GM12864 (cell line): Measurements from ENCODE around the gene ASF1B.

Experiments used
- DNase-seq: peaks from one replicate; pipeline ENCODE4 v3.0.0-alpha.2; 2011; ENCODE audit warnings: low read depth
- H3K4me3 ChIP-seq: 2 replicates; pipeline ENCODE4 v1.5.1; 2011; ENCODE audit warnings: mild to moderate bottlenecking, low read depth, low read length, control low read depth
- CTCF ChIP-seq: IDR thresholded peaks from 2 replicates; pipeline ENCODE4 v1.5.1; 2011; ENCODE audit warnings: low read depth, mild to moderate bottlenecking, moderate library complexity, low read length, control low read depth, inconsistent platforms; ENCODE audit errors: missing control alignments

The ASF1B gene

DNA sequence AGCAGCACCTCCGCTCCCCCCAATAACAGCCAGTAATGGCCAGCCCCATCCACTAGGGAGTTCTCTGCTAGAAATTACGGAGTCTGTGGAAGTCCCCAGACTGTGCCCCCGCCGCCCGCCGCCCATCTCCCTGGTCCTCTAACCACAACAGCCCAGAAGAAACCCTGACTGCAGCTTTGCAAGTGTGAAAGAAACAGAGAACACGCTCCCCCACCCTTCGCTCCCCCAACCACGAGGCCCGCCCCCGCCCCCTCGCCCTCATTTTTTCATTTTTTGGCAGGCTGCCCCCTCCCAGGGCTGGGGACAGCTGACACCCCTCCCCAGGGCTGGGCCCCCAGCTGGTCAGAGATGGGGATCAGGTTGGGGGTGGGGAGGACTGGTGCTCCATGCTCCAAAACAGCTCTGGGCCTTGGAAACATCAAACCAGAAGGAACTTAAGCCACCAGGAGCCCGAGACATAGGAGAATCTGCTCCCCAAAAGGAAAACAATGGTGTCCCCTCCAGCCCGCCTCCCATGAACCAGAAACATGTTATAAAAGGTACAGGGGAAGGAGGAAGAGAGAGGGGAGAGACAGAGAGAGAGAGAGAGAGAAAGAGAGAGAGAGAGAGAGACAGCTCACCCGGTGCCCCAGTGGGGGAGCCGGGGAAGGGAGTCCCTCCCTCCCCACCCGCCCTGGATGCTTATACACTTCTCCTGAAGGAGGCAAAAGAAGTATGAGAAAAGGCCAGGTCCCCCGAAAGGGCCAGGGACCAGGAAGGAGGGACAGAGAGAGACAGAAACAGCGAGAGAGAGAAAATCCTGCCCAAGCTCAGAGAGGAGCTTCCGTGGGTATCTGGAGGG lies 29.8 kb upstream of the ASF1B start:
- no peak for DNase-seq
- no peak overlapping the region for H3K4me3 ChIP-seq
- no peak for TF ChIP-seq CTCF

DNA sequence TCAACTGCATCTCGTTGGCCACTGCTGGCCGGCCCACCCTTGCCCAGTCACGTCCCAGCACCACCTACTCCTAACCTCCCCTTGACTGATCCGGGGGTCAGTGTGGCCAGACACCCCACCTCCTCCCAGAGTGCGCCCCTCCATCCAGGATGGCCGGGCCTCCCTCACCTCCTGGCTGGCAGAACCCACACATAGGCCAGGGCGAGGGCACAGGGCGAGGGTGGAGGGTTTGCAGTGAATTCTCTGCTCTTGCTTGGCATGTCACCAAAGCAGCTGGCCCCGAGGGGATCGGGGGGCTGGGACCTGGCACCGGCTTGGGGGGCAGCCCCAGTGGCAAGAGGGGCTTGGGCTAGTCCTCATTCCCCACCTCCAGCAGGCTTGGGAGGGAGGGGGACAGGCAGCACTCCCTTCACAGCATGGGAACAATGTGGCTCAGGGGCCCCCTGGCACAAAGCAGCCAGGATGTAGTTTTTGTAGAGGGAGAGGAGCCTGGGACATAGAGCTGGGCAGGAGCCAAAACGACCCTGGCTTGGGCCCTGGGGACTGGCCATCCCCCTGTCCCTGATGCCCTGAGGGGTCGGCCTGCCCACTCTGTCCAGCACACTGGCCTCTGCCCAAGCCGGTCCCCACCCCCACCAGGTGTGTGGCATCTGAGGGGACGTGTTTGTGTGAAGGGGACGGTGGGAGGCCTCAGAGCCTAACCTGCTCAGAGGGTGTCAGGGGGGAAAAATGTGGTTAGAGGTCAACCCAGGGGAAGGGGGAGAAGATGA lies 28.5 kb upstream of the ASF1B start:
- H3K4me3 ChIP-seq = no peak overlapping the region
- DNase-seq = no peak
- TF ChIP-seq CTCF = no peak

GRCh38 chr19:14164082-14164481 lies 27.7 kb upstream of the ASF1B start:
- H3K4me3 ChIP-seq = no peak overlapping the region
- DNase-seq = no peak
- no peak for TF ChIP-seq CTCF

- DNase-seq = no peak
- no peak overlapping the region for H3K4me3 ChIP-seq
- TF ChIP-seq CTCF = no peak
Observed at GRCh38 chr19:14162871-14163297, 26.5 kb upstream of the ASF1B start.

DNA sequence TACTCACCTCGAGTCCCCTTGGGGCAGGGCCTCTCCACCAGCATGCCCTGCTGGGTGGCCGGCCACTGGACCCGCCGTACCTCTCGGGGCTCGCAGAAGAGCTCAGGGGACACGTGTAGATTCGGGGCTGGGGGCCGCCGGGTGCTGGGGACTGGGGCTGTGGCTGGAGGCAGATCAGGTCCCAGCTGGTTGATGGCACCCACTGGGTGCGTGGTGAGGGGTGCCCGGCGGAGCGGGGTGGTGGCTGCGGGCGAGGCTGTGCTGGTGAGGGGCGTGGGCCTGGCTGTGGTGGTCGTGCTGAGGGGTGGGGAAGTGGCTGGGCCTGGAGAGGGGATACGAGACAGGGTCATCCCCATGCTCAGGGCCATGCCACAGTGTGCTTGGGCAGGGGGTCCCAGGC lies 24.9 kb upstream of the ASF1B start:
- H3K4me3 ChIP-seq = no peak overlapping the region
- no peak for DNase-seq

DNA sequence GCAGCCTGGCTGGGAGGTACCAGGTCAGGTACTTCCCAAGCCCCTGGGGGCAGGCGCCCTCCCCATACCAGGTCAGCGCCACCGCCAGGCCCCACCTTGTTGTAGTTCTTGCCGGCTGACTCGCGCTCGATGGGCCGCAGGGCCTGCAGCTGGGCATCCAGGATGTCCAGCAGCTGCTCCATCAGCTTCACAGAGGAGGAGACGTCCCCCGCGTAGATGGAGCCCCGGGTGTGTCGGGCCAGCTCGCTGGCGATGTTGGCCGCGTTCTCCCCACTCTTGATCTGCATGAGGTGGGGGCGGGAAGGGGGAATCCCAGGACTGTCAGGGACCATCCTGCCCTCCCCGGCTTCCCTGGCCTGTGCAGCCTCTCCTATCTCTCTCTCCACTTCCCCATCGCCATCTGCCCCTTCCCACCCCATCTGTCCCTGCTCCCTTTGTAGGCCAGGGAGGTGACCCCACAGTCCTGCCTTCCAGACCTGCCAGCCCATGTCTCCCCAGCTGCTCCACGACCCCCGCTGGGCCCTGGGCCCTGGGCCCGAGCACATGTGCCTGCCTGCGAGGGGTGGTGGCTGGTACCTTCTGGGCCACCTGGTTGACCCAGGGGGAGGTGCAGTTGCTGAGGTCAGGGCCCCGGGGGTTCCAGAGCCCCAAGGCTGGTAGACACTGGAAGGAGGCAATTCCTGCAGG lies 23.8 kb upstream of the ASF1B start:
- TF ChIP-seq CTCF = no peak
- DNase-seq = no peak
- H3K4me3 ChIP-seq = no peak overlapping the region

More for the DNA sequence above, 24.9 kb upstream of the ASF1B start:
- TF ChIP-seq CTCF = no peak
